CD4-positive, alpha-beta T cell treated with Interleukin-1 beta for 1 hour (primary cell): ENCODE results near the gene ARFGEF3.

ENCODE experiments used
- DNase-seq, 2 donors: peaks; one replicate each; pipeline ENCODE4 v3.0.0-alpha.2; 2020 to 2022

Gene ARFGEF3

DNA sequence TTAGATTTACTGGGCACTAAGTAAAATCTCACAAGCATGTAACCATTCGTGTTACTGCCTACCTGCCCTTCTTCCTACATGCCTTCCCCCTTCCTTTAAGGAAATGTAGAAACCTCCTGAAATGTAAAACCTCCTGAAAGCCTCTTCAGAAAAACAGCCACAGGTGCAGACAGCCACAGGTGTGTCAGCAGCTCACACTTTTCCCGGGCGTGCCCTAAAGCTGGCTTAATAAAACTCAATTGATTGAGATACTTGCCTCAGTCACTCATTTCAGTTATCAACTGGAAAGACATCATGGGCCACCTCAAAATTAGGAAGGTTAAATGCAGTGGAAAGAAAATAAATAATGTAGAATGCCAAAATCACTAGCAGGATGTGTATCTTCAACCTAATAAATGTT, 79.6 kb downstream of the ARFGEF3 start:
- no peak for DNase-seq

DNA sequence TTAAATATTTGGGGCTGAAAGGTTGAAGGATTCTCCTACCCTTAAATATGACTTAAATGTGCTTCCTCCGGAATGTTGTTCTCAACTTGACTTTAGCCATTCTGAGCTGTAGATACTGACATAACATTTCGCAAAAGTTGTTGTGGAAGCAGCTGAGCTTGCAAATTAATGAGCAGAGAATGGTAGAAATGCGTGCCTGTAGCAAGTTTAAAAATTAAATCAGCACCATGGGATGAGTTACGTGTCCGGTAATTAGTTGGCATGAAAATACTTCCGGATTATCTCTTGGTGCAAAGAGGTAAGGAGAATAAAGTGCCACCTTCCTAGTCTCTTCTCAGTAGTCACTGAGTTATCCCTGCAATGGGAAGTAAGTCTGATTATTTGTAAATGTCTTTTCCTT, 80.2 kb downstream of the ARFGEF3 start:
- no peak for DNase-seq

DNA sequence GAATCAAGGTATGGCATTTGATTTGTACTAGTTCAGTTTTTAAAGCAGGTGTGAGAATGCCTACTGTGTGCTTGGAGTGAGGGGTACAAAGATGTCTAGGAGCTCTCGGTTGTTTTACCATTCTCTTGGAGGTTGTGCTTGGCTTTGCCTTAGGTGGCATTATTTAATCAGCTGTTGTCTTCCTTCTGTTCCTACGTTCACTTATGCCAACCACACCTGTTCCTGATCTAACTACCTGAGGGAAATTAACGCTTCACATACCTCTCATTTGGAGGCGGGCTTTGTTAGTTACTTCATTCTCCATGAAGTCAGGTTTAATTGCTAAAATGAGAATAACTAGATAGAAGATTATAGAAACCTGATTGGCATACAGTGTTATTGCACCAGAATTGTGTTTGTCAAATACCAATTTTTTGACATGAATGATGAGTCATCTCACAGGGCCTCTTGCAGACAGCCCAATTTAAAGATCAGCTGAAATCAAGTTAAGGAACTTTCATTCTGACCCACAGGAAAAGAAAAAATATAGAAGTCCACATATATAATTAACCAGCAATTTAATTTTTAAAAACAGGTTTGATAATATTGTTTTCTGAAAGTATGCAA, 81.4 kb downstream of the ARFGEF3 start:
- DNase-seq: no peak

DNA sequence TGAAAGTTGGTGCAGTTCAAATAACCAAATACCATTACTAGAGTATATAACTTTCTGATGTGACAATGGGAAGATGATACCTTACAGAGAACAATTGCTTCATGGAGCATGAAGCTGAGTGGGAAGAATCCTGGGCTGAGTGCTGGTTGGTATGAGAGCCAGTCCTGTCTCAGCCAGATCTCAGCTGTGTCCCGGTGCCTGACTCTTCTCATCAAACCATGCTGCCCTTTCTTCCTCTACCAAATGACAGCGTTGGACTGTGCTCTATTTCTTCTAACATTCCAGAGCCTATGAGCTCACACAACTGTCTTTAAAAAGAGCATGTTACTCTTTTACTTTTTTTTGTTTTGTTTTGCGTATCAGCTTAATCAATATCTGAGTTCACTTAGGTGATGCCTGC, 84.0 kb downstream of the ARFGEF3 start:
- no peak for DNase-seq

DNA sequence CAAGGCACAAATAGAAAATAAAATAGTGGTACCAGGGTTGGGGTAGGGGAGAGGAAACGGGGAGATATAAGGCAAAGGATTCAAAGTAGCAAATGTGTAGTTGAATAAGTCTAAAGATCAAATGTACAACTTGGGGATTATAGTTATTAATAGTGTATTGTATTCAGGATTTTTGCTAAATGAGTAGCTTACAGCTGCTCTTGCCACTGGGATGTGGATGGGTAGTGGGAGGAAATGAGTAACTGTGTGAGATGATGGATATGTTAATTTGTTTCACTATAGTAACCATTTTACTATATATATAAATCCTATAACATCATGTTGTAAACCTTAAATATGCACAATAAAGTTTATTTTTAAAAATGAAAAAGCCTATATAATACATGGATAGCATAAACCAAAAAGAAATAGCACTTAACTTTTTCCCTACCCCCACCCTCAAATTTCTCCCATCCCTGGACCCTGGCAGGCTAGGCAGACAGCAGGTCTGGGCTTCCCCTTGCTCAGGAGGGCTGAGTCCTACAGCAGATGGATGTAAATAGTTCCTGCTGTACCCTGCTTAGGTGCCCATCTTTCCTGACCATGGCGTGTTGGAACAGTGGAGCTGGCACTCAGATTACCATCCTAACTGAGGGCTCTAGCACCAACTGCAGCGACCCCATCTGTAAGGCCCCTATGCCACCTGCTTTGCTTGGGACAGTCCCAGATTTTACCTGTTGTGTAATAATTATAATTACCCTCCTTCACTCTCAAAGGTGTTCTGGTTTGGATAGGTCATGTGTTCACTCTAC, 85.1 kb downstream of the ARFGEF3 start:
- no peak for DNase-seq

DNA sequence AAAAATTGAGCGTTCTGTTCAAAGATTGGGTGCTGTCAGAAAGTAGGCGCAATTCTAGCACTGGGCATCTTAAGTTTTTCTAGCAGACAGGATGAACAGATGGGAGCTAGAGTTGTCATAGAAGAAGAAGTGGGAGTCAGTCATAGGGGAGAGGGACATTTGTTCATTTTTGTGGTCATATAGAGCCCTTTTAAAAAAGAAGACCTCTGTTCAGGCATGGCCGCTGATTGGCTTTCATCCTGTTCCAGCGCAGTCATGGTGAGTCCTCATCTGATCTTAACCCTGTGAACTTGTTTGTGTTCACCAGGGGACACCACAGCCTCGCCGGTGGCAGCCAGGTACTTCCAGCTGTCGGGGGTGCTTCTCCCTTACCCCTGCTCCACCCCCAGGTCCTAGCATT, 86.3 kb downstream of the ARFGEF3 start:
- DNase-seq: no peak

GRCh38 chr6:138248878-138249277, 87.1 kb downstream of the ARFGEF3 start:
- no peak for DNase-seq

DNA sequence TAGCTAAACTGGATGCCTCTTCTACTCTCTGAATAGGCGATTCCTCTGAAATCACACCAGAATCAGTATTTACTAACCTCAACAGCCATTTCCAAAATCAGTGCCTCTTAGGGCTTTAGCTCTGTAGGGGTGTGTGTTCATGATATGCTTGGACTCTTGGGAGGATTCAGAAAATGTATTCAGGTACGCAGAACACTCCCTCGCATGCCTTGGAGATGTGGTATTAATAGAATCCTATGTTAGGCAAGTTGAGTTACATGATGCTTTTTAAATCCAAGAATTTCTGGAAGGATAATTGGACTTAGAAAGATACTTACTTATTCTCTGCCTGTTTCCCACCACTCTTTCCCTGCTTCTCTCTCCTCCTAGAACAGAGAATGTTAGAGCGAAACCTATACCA, 88.3 kb downstream of the ARFGEF3 start:
- DNase-seq: no peak

DNA sequence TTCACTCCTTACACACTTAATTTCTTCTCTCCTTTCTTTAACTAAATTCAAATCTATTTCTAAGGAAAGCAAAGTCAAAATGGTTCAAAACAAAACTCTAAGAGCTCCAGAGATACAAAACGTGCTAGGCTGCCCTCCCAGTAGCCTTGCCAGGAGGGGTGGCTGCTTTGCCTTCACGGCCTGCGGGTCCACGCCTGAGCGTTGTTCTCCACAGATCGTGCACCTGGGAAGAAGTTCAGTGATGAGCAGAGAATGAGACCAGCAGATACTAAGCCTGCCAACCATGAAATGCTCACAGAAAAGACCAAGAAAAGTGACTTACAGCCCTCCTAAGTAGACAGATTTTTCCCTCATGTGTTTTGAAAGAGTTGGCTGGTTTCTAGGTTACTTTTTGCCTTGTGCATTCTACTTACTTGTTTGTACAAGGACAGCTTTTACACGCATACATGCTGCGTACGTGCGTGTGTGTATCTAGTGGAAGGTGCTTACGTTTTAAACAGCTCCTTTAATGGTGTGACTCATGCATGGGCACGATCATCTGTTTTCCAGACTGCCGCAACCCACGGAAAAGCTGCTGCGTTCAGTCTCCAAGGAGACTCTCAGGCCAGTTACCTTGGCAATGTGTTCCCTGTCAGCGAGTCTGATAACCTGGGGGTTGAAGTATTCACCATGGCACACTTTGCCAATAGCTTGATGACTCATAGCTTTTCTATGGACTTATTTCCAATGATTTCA, 88.9 kb downstream of the ARFGEF3 start:
- DNase-seq: no peak

DNA sequence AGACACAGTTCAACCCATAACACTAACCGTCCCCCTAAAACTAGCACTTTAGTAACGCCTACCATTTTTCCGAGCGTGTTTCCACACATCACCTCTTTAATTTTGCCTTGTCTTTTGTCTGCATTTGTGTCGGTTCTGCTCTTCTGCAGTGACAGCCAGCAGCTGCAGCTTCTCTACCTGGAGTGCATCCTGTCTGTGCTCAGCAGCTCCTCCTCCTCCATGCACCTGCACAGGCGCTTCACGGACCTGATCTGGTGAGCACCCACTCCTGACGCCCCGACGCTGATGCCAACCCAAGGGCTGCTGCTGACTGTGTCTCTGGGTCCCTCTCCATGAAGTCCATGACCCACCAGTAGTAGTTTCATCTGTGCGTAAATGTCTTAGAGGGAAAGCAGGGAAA, 92.0 kb downstream of the ARFGEF3 start:
- no peak for DNase-seq

DNA sequence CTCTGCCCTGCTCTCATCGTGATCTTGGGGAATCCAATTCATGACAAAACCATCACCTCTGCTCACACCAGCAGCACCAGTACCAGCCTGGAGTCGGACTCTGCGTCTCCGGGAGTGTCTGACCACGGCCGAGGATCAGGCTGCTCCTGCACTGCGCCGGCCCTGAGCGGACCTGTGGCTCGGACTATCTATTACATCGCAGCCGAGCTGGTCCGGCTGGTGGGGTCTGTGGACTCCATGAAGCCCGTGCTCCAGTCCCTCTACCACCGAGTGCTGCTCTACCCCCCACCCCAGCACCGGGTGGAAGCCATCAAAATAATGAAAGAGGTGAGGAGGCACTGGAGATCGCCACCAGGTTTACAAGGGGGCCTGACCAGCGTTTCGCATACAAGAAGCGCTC, 93.7 kb downstream of the ARFGEF3 start:
- no peak for DNase-seq

GRCh38 chr6:138257638-138258040, 95.9 kb downstream of the ARFGEF3 start:
- DNase-seq: no peak

GRCh38 chr6:138258197-138258596, 96.5 kb downstream of the ARFGEF3 start:
- no peak for DNase-seq

DNA sequence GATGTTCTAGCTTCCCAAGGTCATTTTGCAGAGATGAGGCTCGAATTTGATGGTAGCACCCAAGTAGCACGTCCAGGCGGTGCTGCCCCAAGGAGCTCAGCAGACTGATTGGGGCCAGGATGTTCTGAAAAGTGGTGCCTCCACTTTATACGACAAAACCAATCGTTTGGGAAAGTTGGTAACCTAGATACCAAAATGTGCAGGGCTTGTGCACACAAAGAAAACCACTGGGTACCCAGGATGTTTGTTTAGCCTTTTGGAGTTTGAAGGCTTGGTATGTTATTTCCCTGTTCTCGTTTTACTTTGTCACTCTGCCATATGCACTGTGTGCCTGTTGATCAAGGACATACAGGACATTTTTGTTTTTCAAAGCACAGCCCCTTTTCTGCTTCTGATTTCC, 97.3 kb downstream of the ARFGEF3 start:
- DNase-seq: no peak

DNA sequence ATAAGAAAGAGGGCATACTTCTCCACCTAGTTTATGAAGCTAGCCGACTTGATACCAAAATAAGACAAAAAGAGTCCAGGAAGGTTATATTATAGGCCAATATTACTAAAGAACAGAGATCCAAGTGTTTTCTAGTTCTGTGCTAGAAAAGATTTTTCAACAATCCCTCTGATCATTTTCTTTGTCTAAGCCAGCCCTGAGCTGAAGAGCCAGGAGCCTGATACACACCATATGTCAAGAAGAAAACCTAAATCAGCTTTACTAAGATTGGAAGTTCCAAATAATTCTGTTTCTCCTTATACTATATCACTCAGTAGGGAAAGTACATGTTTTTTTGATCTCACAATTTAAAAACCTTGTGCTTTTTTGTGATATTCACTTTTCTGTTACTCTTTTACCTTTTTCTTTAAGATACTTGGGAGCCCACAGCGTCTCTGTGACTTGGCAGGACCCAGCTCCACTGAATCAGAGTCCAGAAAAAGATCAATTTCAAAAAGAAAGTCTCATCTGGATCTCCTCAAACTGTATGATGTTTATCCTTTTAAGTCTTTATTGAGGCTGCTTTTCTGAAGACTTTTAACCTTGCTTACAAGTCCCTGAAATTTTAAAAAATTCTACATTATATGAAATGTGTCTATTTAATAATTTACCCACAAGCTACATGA, 99.5 kb downstream of the ARFGEF3 start:
- DNase-seq: no peak

DNA sequence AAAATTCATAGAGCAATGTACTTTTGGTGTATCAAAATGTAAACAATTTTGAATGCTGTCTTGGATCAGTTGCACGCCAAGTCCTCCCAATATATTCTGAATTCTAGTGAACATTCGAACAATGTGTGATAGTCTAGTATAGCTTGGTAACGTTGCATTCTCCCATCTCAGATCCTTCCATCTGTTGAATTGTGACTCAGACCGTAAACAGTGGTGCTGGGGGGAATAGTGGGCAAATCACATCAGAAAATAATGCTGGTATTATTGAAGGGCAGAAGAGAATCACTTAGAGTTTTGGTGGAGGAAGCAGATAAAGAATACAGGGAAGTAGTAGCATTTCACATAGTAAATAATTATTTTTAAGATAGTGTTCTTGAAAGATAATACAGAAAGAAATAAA, 102.2 kb downstream of the ARFGEF3 start:
- no peak for DNase-seq

GRCh38 chr6:138264372-138264880, 102.7 kb downstream of the ARFGEF3 start:
- no peak for DNase-seq

- no peak for DNase-seq
Measured at GRCh38 chr6:138266095-138266494, 104.4 kb downstream of the ARFGEF3 start.

- no peak for DNase-seq
Measured at GRCh38 chr6:138267971-138268895, 106.5 kb downstream of the ARFGEF3 start.

GRCh38 chr6:138271451-138271850, 109.7 kb downstream of the ARFGEF3 start:
- DNase-seq: no peak

DNA sequence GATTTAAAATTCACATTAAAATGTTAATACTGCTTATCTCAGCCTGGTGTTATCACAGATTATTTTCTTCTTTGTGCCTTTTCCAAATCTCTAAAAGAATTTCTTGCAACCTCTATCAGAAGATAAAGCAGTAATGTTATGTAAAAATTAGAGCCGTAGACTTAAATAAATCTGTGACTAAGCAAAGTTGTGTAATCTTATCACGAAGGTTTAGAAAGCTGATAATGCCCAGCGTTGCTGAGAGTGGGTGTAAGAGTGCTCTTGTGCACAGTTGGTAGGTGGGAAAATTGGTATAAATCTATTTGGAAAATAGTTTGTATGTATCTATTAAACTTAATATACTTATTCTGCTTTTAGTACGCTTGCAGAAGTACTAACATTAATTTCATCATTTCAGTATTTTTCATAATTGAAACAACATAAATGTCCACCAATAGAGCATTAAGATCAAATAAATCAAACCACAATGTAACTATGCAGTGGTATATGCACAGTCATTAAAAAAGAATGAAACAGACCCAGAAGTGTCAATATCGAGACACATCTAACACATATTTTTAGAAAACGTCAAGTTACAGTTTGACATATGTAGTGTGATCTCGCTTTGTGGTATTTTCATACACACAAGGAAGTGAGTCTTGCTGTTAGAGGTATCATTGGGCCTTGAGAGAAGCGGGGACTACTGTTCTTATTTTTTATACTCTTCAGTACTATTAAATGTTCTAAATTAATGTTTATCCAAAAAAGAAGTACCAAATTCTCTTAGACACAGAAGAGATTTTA, 111.0 kb downstream of the ARFGEF3 start:
- DNase-seq: no peak
